SU-DHL-6 (cell line): ENCODE measurements around the gene MAPKAPK2.

Experiments
- CTCF ChIP-seq: fragments of 200-600 bp; sonication (generic); IDR thresholded peaks from one replicate; pipeline ENCODE4 v1.5.1; 2017; ENCODE audit warnings: antibody characterized with exemption, mild to moderate bottlenecking, low read length, moderate library complexity; ENCODE audit not compliant: insufficient read depth, poor library complexity, severe bottlenecking
- EZH2phosphoT487 ChIP-seq: fragments of 200-600 bp; sonication (generic), shearing (Covaris generic); conservative IDR thresholded peaks from 2 replicates; pipeline ENCODE4 v1.6.1; 2018; ENCODE audit warnings: mild to moderate bottlenecking, antibody characterized with exemption, low read length, moderate library complexity, mixed read lengths

DNA sequence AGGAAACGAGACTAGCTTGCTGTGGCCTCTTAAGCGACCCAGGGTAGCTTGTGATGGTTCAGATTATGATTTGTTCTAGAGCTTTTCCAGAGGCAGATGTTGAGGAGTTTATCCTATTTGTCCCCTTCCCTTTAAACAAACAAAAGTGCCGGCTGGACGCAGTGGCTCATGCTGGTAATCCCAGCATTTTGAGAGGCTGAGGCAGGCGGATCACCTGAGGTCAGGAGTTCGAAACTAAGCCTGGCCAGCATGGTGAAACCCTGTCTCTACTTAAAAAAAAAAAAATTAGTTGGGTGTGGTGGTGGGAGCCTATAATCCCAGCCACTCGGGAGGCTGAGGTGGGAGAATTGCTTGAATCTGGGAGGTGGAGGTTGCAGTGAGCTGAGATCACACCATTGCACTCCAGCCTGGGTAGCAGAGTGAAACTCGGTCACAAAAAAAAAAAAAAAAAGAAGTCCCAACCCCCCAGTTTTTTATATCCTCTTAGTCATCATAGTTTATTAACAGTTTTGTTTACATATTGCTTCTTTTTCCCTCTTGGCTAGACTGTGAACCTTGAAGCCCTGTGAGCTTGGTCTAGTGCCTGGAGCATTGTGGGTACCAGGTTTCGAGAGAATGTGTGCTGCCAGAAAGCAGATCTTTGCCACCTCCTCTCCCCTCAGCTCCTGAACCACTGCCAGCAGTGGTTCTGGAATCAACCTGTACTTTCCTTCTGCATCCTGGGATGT lies 29.8 kb downstream of the MAPKAPK2 start:
- TF ChIP-seq CTCF (no peak), EZH2phosphoT487 (no peak)
